ENCODE results near the gene BBOF1.

GRCh38 chr14:73991092-73991491 lies 28.1 kb upstream of the BBOF1 start:
- TF ChIP-seq CTCF (IDR thresholded peaks at IDR 0.05; ENCODE audit: insufficient read depth, low read length, poor library complexity, severe bottlenecking) (no peak), EZH2phosphoT487 (conservative IDR thresholded peaks at IDR 0.05; ENCODE audit: low read length) (no peak)
